Measurements from ENCODE around the gene SNX10. TPM values are rescaled to one million over a fixed set of nuclear protein-coding genes. Genes with fewer than 3 reads are reported as not detected.

SNX10 gene
- total and polyA plus RNA-seq, 7 donors = 1.7 to 8.2 (median 4.9) TPM

GRCh38 chr7:26307226-26307625, 15.6 kb downstream of the SNX10 start:
- 79 to 84% methylated on average over 6 of the region's 6 CpGs for WGBS, 2 donors
- DNase-seq = no peak
- no peak for TF ChIP-seq CTCF (IDR thresholded peaks at IDR 0.05)
- no peak for TF ChIP-seq EP300 (IDR thresholded peaks at IDR 0.05)
- no peak for TF ChIP-seq POLR2A (IDR thresholded peaks at IDR 0.05)
- peak in 1 of 4 donors; percentile 38 for TF ChIP-seq POLR2AphosphoS5 (IDR thresholded peaks at IDR 0.05)
- H3K27me3 ChIP-seq = no peaks in the 10 kb centered on the region
- H3K27ac ChIP-seq = peak overlapping the region in 1 of 4 donors; percentile 47
- no peaks in the 10 kb centered on the region for H3K9me3 ChIP-seq
- no peaks in the 10 kb centered on the region for H3K4me1 ChIP-seq
- no peak overlapping the region for H3K4me3 ChIP-seq
- intact Hi-C loops (cut with DNase I) = no loop called here
- no peaks in the 10 kb centered on the region for H3K36me3 ChIP-seq

GRCh38 chr7:26307791-26308190, 16.1 kb downstream of the SNX10 start:
- intact Hi-C loops (cut with DNase I) = no loop called here
- no peaks in the 10 kb centered on the region for H3K36me3 ChIP-seq
- H3K4me3 ChIP-seq = no peak overlapping the region
- H3K27me3 ChIP-seq = no peaks in the 10 kb centered on the region
- H3K9me3 ChIP-seq = no peaks in the 10 kb centered on the region
- DNase-seq = no peak
- H3K4me1 ChIP-seq = no peaks in the 10 kb centered on the region
- TF ChIP-seq POLR2A (IDR thresholded peaks at IDR 0.05) = no peak
- peak overlapping the region in 1 of 4 donors; percentile 6 for H3K27ac ChIP-seq
- 94 to 96% methylated on average over 1 of the region's 1 CpG for WGBS, 2 donors

GRCh38 chr7:26308551-26308950, 16.9 kb downstream of the SNX10 start:
- H3K36me3 ChIP-seq = no peaks in the 10 kb centered on the region
- H3K27me3 ChIP-seq = no peaks in the 10 kb centered on the region
- no peaks in the 10 kb centered on the region for H3K4me1 ChIP-seq
- intact Hi-C loops (cut with DNase I) = no loop called here
- 96 to 98% methylated on average over 4 of the region's 4 CpGs for WGBS, 2 donors
- no peaks in the 10 kb centered on the region for H3K9me3 ChIP-seq
- no peak for TF ChIP-seq POLR2AphosphoS5 (IDR thresholded peaks at IDR 0.05)
- TF ChIP-seq POLR2A (IDR thresholded peaks at IDR 0.05) = no peak
- no peak for TF ChIP-seq CTCF (IDR thresholded peaks at IDR 0.05)
- no peak for TF ChIP-seq EP300 (IDR thresholded peaks at IDR 0.05)
- H3K4me3 ChIP-seq = no peak overlapping the region
- no peak for DNase-seq
- H3K27ac ChIP-seq = no peak overlapping the region

- Histone ChIP-seq H3K27ac (no peak overlapping the region), H3K9me3 (no peaks in the 10 kb centered on the region), H3K4me3 (no peak overlapping the region), H3K27me3 (no peaks in the 10 kb centered on the region), H3K4me1 (no peaks in the 10 kb centered on the region), H3K36me3 (no peaks in the 10 kb centered on the region)
- WGBS, 2 donors = 97 to 99% methylated on average over 5 of the region's 5 CpGs
- DNase-seq = no peak
- TF ChIP-seq CTCF (IDR thresholded peaks at IDR 0.05) = no peak
- TF ChIP-seq POLR2A (IDR thresholded peaks at IDR 0.05) = no peak
- TF ChIP-seq EP300 (IDR thresholded peaks at IDR 0.05) = no peak
- no peak for TF ChIP-seq POLR2AphosphoS5 (IDR thresholded peaks at IDR 0.05)
- intact Hi-C loops (cut with DNase I) = no loop called here
These were observed 17.4 kb downstream of the SNX10 start for GRCh38 chr7:26309089-26309488.

GRCh38 chr7:26311798-26312197, 20.1 kb downstream of the SNX10 start:
- Histone ChIP-seq H3K4me1 (no peaks in the 10 kb centered on the region), H3K36me3 (no peaks in the 10 kb centered on the region), H3K4me3 (no peak overlapping the region), H3K27ac (no peak overlapping the region), H3K9me3 (no peaks in the 10 kb centered on the region), H3K27me3 (no peaks in the 10 kb centered on the region)
- 41 to 68% methylated on average over 4 of the region's 4 CpGs for WGBS, 2 donors
- TF ChIP-seq POLR2AphosphoS5 (IDR thresholded peaks at IDR 0.05) (no peak), POLR2A (IDR thresholded peaks at IDR 0.05) (no peak), CTCF (IDR thresholded peaks at IDR 0.05) (no peak), EP300 (IDR thresholded peaks at IDR 0.05) (no peak)
- intact Hi-C loops (cut with DNase I) = no loop called here
- no peak for DNase-seq
